ENCODE results near the gene SERINC5.
"Not testable (repeated sequence)": the region's sequence is repeated elsewhere in the genome, so short reads cannot be mapped to it uniquely, and the experiment has no call there.

SERINC5 gene

GRCh38 chr5:80142996-80143395, 112.9 kb downstream of the SERINC5 start:
- H3K27ac ChIP-seq, result no peak overlapping the region
- TF ChIP-seq ZFX (IDR thresholded peaks at IDR 0.05; ENCODE audit: borderline replicate concordance), result no peak
- no peak for TF ChIP-seq CTCF (IDR thresholded peaks at IDR 0.05)

- no peak overlapping the region for H3K27ac ChIP-seq
- TF ChIP-seq CTCF (IDR thresholded peaks at IDR 0.05), result no peak
- no peak for TF ChIP-seq ZFX (IDR thresholded peaks at IDR 0.05; ENCODE audit: borderline replicate concordance)
These were observed 114.2 kb downstream of the SERINC5 start for GRCh38 chr5:80141681-80142080.

- H3K27ac ChIP-seq, result no peak overlapping the region
- TF ChIP-seq CTCF (IDR thresholded peaks at IDR 0.05) (no peak), ZFX (IDR thresholded peaks at IDR 0.05; ENCODE audit: borderline replicate concordance) (no peak)
These were observed 114.6 kb downstream of the SERINC5 start for GRCh38 chr5:80141147-80141671.

- TF ChIP-seq CTCF (IDR thresholded peaks at IDR 0.05) (no peak), ZFX (IDR thresholded peaks at IDR 0.05; ENCODE audit: borderline replicate concordance) (no peak)
- no peak overlapping the region for H3K27ac ChIP-seq
These were observed 115.4 kb downstream of the SERINC5 start for GRCh38 chr5:80140496-80140895.

GRCh38 chr5:80139466-80139972, 116.3 kb downstream of the SERINC5 start:
- TF ChIP-seq ZFX (IDR thresholded peaks at IDR 0.05; ENCODE audit: borderline replicate concordance) (no peak), CTCF (IDR thresholded peaks at IDR 0.05) (no peak)
- no peak overlapping the region for H3K27ac ChIP-seq

- TF ChIP-seq ZFX (IDR thresholded peaks at IDR 0.05; ENCODE audit: borderline replicate concordance) (no peak), CTCF (IDR thresholded peaks at IDR 0.05) (no peak)
- no peak overlapping the region for H3K27ac ChIP-seq
These were observed 117.4 kb downstream of the SERINC5 start for GRCh38 chr5:80138486-80138885.

- H3K27ac ChIP-seq, result not testable (repeated sequence)
These were observed 119.0 kb downstream of the SERINC5 start for GRCh38 chr5:80136798-80137197.

- H3K27ac ChIP-seq, result no peak overlapping the region
- TF ChIP-seq CTCF (IDR thresholded peaks at IDR 0.05) (no peak), ZFX (IDR thresholded peaks at IDR 0.05; ENCODE audit: borderline replicate concordance) (no peak)
These were observed 121.0 kb downstream of the SERINC5 start for GRCh38 chr5:80134876-80135275.
